ENCODE data around the gene PHF10.
A peak's percentile ranks its signal among the peaks of the same experiment; 100 is the strongest.

The PHF10 gene

GRCh38 chr6:169722362-169723199 is 1.7 kb downstream of the PHF10 start:
- no peaks in the 10 kb centered on the region for H3K9me3 ChIP-seq (ENCODE audit: control insufficient read depth, low read length)
- WGBS, 2 experiments (ENCODE audit: insufficient coverage in 2 of 2): 4 to 7% methylated on average over 15 to 21 of the region's 22 CpGs
- peak overlapping the region; percentile 64 for H3K4me3 ChIP-seq (ENCODE audit: extremely low read depth, insufficient read depth, low read length, poor library complexity, severe bottlenecking)
- H3K27ac ChIP-seq (ENCODE audit: low read depth, low read length, severe bottlenecking): peak overlapping the region; percentile 74
- peaks cover 13% of the 10 kb centered on the region for H3K36me3 ChIP-seq (ENCODE audit: control insufficient read depth, insufficient read depth, low read length)
- peaks cover 8% of the 10 kb centered on the region for H3K4me1 ChIP-seq (ENCODE audit: control insufficient read depth, insufficient read depth, low read length, poor library complexity, severe bottlenecking)

- no peaks in the 10 kb centered on the region for H3K9me3 ChIP-seq (ENCODE audit: control insufficient read depth, low read length)
- no peak overlapping the region for H3K27ac ChIP-seq (ENCODE audit: low read depth, low read length, severe bottlenecking)
- WGBS, 2 experiments (ENCODE audit: insufficient coverage in 2 of 2): 95 to 96% methylated on average over 3 of the region's 3 CpGs
- no peak overlapping the region for H3K4me3 ChIP-seq (ENCODE audit: extremely low read depth, insufficient read depth, low read length, poor library complexity, severe bottlenecking)
- H3K4me1 ChIP-seq (ENCODE audit: control insufficient read depth, insufficient read depth, low read length, poor library complexity, severe bottlenecking): peaks cover under 1% of the 10 kb centered on the region
- peaks cover 30% of the 10 kb centered on the region for H3K36me3 ChIP-seq (ENCODE audit: control insufficient read depth, insufficient read depth, low read length)
Measured at GRCh38 chr6:169720207-169720855, 4.0 kb downstream of the PHF10 start.

GRCh38 chr6:169719117-169719516 is 5.2 kb downstream of the PHF10 start:
- Histone ChIP-seq H3K27ac (ENCODE audit: low read depth, low read length, severe bottlenecking) (no peak overlapping the region), H3K36me3 (ENCODE audit: control insufficient read depth, insufficient read depth, low read length) (peaks cover 42% of the 10 kb centered on the region), H3K9me3 (ENCODE audit: control insufficient read depth, low read length) (no peaks in the 10 kb centered on the region), H3K4me1 (ENCODE audit: control insufficient read depth, insufficient read depth, low read length, poor library complexity, severe bottlenecking) (no peaks in the 10 kb centered on the region), H3K4me3 (ENCODE audit: extremely low read depth, insufficient read depth, low read length, poor library complexity, severe bottlenecking) (no peak overlapping the region)
- 83 to 100% methylated on average over 1 to 4 of the region's 4 CpGs for WGBS, 2 experiments (ENCODE audit: insufficient coverage in 2 of 2)

GRCh38 chr6:169714595-169714994 is 9.7 kb downstream of the PHF10 start:
- Histone ChIP-seq H3K36me3 (ENCODE audit: control insufficient read depth, insufficient read depth, low read length) (peaks cover 66% of the 10 kb centered on the region), H3K4me1 (ENCODE audit: control insufficient read depth, insufficient read depth, low read length, poor library complexity, severe bottlenecking) (no peaks in the 10 kb centered on the region), H3K9me3 (ENCODE audit: control insufficient read depth, low read length) (no peaks in the 10 kb centered on the region), H3K27ac (ENCODE audit: low read depth, low read length, severe bottlenecking) (no peak overlapping the region), H3K4me3 (ENCODE audit: extremely low read depth, insufficient read depth, low read length, poor library complexity, severe bottlenecking) (no peak overlapping the region)
- 100% methylated on average over 4 to 6 of the region's 9 CpGs for WGBS, 2 experiments (ENCODE audit: insufficient coverage in 2 of 2)

GRCh38 chr6:169714178-169714577 is 10.1 kb downstream of the PHF10 start:
- Histone ChIP-seq H3K9me3 (ENCODE audit: control insufficient read depth, low read length) (no peaks in the 10 kb centered on the region), H3K27ac (ENCODE audit: low read depth, low read length, severe bottlenecking) (no peak overlapping the region), H3K4me1 (ENCODE audit: control insufficient read depth, insufficient read depth, low read length, poor library complexity, severe bottlenecking) (no peaks in the 10 kb centered on the region), H3K4me3 (ENCODE audit: extremely low read depth, insufficient read depth, low read length, poor library complexity, severe bottlenecking) (no peak overlapping the region), H3K36me3 (ENCODE audit: control insufficient read depth, insufficient read depth, low read length) (peaks cover 62% of the 10 kb centered on the region)
- WGBS, 2 experiments (ENCODE audit: insufficient coverage in 2 of 2): 100% methylated on average over 2 of the region's 2 CpGs

GRCh38 chr6:169710009-169710408 is 14.3 kb downstream of the PHF10 start:
- H3K4me1 ChIP-seq (ENCODE audit: control insufficient read depth, insufficient read depth, low read length, poor library complexity, severe bottlenecking): no peaks in the 10 kb centered on the region
- peaks cover 45% of the 10 kb centered on the region for H3K36me3 ChIP-seq (ENCODE audit: control insufficient read depth, insufficient read depth, low read length)
- WGBS, 2 experiments (ENCODE audit: insufficient coverage in 2 of 2): 92 to 96% methylated on average over 2 of the region's 3 CpGs
- H3K4me3 ChIP-seq (ENCODE audit: extremely low read depth, insufficient read depth, low read length, poor library complexity, severe bottlenecking): no peak overlapping the region
- H3K27ac ChIP-seq (ENCODE audit: low read depth, low read length, severe bottlenecking): no peak overlapping the region
- no peaks in the 10 kb centered on the region for H3K9me3 ChIP-seq (ENCODE audit: control insufficient read depth, low read length)

GRCh38 chr6:169709293-169709692 is 15.0 kb downstream of the PHF10 start:
- H3K4me3 ChIP-seq (ENCODE audit: extremely low read depth, insufficient read depth, low read length, poor library complexity, severe bottlenecking): no peak overlapping the region
- no peak overlapping the region for H3K27ac ChIP-seq (ENCODE audit: low read depth, low read length, severe bottlenecking)
- H3K4me1 ChIP-seq (ENCODE audit: control insufficient read depth, insufficient read depth, low read length, poor library complexity, severe bottlenecking): peaks cover 1% of the 10 kb centered on the region
- H3K9me3 ChIP-seq (ENCODE audit: control insufficient read depth, low read length): no peaks in the 10 kb centered on the region
- H3K36me3 ChIP-seq (ENCODE audit: control insufficient read depth, insufficient read depth, low read length): peaks cover 41% of the 10 kb centered on the region

- Histone ChIP-seq H3K9me3 (ENCODE audit: control insufficient read depth, low read length) (no peaks in the 10 kb centered on the region), H3K4me3 (ENCODE audit: extremely low read depth, insufficient read depth, low read length, poor library complexity, severe bottlenecking) (no peak overlapping the region), H3K4me1 (ENCODE audit: control insufficient read depth, insufficient read depth, low read length, poor library complexity, severe bottlenecking) (peaks cover 11% of the 10 kb centered on the region), H3K36me3 (ENCODE audit: control insufficient read depth, insufficient read depth, low read length) (peaks cover 29% of the 10 kb centered on the region), H3K27ac (ENCODE audit: low read depth, low read length, severe bottlenecking) (no peak overlapping the region)
- 70 to 94% methylated on average over 2 of the region's 2 CpGs for WGBS, 2 experiments (ENCODE audit: insufficient coverage in 2 of 2)
Measured at GRCh38 chr6:169707772-169708171, 16.5 kb downstream of the PHF10 start.

- Histone ChIP-seq H3K36me3 (ENCODE audit: control insufficient read depth, insufficient read depth, low read length) (peaks cover 32% of the 10 kb centered on the region), H3K9me3 (ENCODE audit: control insufficient read depth, low read length) (no peaks in the 10 kb centered on the region), H3K4me1 (ENCODE audit: control insufficient read depth, insufficient read depth, low read length, poor library complexity, severe bottlenecking) (peaks cover 16% of the 10 kb centered on the region), H3K27ac (ENCODE audit: low read depth, low read length, severe bottlenecking) (peak overlapping the region; percentile 88), H3K4me3 (ENCODE audit: extremely low read depth, insufficient read depth, low read length, poor library complexity, severe bottlenecking) (peak overlapping the region; percentile 83)
- 5% methylated on average over 7 of the region's 22 CpGs; no CpG with 5 or more reads in 1 of the 2 experiments for WGBS, 2 experiments (ENCODE audit: insufficient coverage in 2 of 2)
Measured at GRCh38 chr6:169702840-169703246, 21.5 kb downstream of the PHF10 start.

GRCh38 chr6:169701954-169702839 is 22.1 kb downstream of the PHF10 start, which contains the start of the genes C6orf120 and WDR27:
TSS of gene C6orf120 (plus strand) at chr6:169702126. CDS start at chr6:169702460, 334 bp downstream.
TSS of gene WDR27 (minus strand) at chr6:169702029. CDS start at chr6:169689005, 13,024 bp downstream.
- Histone ChIP-seq H3K27ac (ENCODE audit: low read depth, low read length, severe bottlenecking) (peak within 1 kb of the TSS; percentile 88), H3K4me3 (ENCODE audit: extremely low read depth, insufficient read depth, low read length, poor library complexity, severe bottlenecking) (peak within 1 kb of the TSS; percentile 83), H3K9me3 (ENCODE audit: control insufficient read depth, low read length) (no peaks in the 10 kb centered on the region), H3K36me3 (ENCODE audit: control insufficient read depth, insufficient read depth, low read length) (peaks cover 36% of the 10 kb centered on the region), H3K4me1 (ENCODE audit: control insufficient read depth, insufficient read depth, low read length, poor library complexity, severe bottlenecking) (peaks cover 16% of the 10 kb centered on the region)
- WGBS, 2 experiments (ENCODE audit: insufficient coverage in 2 of 2): 0 to 1% methylated on average over 70 to 78 of the region's 92 CpGs

Data from mesodermal cell (in vitro differentiated cells).